HG03103 (cell line): ENCODE data around the gene CELF4.

Experiments
- ATAC-seq: cut with Tn5 transposase; IDR thresholded peaks from one replicate; pipeline ENCODE4 v1.9.1; 2021; ENCODE audit warnings: low read depth; ENCODE audit not compliant: unreplicated experiment

CELF4 gene

GRCh38 chr18:37334631-37335408, 230.8 kb downstream of the CELF4 start:
- ATAC-seq = no peak

- ATAC-seq = no peak
Observed at GRCh38 chr18:37332628-37333420, 232.8 kb downstream of the CELF4 start.

- ATAC-seq = no peak
Observed at GRCh38 chr18:37332219-37332618, 233.4 kb downstream of the CELF4 start.

- no peak for ATAC-seq
Observed at GRCh38 chr18:37330173-37330572, 235.4 kb downstream of the CELF4 start.

- ATAC-seq = no peak
Observed at GRCh38 chr18:37328946-37329719, 236.5 kb downstream of the CELF4 start.

GRCh38 chr18:37327063-37327577, 238.5 kb downstream of the CELF4 start:
- no peak for ATAC-seq

- ATAC-seq = peak; percentile 83
Observed at GRCh38 chr18:37322492-37323035, 243.0 kb downstream of the CELF4 start.

- no peak for ATAC-seq
Observed at GRCh38 chr18:37321582-37322491, 243.8 kb downstream of the CELF4 start.

GRCh38 chr18:37320317-37320716, 245.3 kb downstream of the CELF4 start:
- no peak for ATAC-seq

- ATAC-seq = no peak
Observed at GRCh38 chr18:37318360-37319355, 246.9 kb downstream of the CELF4 start.

GRCh38 chr18:37317486-37317885, 248.1 kb downstream of the CELF4 start:
- ATAC-seq = no peak

GRCh38 chr18:37316468-37316867, 249.1 kb downstream of the CELF4 start:
- no peak for ATAC-seq

- no peak for ATAC-seq
Observed at GRCh38 chr18:37315935-37316334, 249.7 kb downstream of the CELF4 start.

- no peak for ATAC-seq
Observed at GRCh38 chr18:37314534-37314933, 251.1 kb downstream of the CELF4 start.

- ATAC-seq = no peak
Observed at GRCh38 chr18:37313624-37314023, 252.0 kb downstream of the CELF4 start.

- no peak for ATAC-seq
Observed at GRCh38 chr18:37309861-37310260, 255.7 kb downstream of the CELF4 start.

GRCh38 chr18:37309059-37309458, 256.5 kb downstream of the CELF4 start:
- ATAC-seq = no peak

- ATAC-seq = no peak
Observed at GRCh38 chr18:37307181-37307580, 258.4 kb downstream of the CELF4 start.
